ENCODE data around the gene LPXN.

- TF ChIP-seq CTCF (IDR thresholded peaks at IDR 0.05) (no peak), POLR2A (IDR thresholded peaks at IDR 0.05) (no peak)
Measured at GRCh38 chr11:58561394-58562098, 14.1 kb downstream of the LPXN start.
